GM19099 (cell line): Measurements from ENCODE around the gene VPS54.

Experiments
- POLR2A ChIP-seq: IDR thresholded peaks from 3 replicates; pipeline ENCODE4 v1.6.1; 2011; ENCODE audit warnings: low read depth; ENCODE audit not compliant: insufficient read length; ENCODE audit errors: extremely low read depth

VPS54 gene

DNA sequence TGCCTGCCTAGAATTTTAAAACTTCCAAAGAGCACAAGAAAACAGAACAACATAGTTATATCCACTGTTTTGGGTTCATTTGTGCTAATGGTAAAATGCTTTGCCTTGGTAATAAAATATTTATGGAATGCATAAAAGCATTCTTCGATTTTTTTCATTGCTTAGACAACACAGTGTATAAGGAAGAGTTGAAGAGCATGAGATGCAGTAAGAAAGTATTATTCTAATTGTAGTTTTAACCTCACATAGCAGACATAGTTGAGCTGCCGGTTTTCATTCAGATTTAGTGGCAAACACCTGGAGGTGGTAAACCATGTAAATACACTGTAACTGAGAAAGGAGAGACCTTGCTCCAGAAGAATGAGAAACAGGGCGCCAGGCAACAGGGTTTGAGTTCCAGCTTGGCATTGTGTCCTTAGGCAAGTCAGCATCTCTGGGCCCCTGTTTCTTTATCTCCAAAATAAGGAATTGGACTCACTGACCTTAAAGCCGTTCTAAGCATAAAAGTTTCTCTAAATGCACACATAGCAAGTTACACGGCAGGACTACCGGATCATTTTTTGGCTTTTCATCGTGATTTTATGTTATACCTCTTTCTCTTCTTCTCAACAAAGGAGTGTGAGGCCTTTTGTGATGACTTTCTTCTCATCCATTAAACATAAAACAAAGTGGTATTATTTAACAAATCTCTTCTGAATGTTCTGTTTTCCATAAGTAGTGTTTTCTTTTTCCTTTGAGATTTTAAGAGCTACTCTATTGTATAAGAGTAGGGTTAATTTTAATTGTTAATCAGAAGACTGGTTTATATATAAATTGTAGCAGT lies 169.6 kb downstream of the VPS54 start:
- TF ChIP-seq POLR2A = no peak

DNA sequence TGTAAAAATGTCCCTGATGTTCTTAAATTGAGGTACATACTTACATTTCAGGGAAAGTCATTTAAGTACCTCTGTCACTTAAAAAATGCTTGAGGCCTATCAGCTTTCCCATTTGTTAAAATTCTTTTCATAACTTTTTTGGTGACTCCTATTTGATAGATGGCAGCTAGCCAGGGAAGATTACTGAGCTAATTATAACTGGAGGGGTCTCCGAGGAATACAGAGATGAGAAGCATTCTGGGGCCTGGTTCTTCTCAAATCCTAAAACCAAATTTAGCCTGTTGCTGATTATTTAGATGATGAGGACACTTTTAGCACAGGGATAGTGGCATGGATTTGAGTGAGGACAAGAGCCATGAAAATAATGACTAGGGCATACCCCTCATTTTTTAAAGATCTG lies 172.7 kb downstream of the VPS54 start:
- no peak for TF ChIP-seq POLR2A

GRCh38 chr2:63845866-63846265 lies 173.4 kb downstream of the VPS54 start:
- no peak for TF ChIP-seq POLR2A

DNA sequence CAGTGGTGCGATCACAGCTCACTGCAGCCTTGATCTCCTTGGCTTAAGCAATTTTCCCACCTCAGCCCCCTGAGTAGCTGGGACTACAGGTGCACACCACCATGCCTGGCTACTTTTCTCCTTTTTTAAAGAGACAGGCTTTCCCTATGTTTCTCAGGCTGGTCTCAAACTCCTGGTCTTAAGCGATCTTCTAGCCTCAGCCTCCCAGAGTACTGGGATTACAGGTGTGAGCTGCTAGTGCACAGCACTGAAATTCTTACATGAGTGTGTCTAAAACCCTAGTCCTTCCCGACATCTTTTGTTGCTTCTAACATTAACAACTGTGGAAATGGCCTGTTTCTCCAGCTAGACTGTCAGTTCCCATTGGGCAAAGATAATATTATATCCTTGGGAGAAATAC lies 174.6 kb downstream of the VPS54 start:
- TF ChIP-seq POLR2A = no peak

DNA sequence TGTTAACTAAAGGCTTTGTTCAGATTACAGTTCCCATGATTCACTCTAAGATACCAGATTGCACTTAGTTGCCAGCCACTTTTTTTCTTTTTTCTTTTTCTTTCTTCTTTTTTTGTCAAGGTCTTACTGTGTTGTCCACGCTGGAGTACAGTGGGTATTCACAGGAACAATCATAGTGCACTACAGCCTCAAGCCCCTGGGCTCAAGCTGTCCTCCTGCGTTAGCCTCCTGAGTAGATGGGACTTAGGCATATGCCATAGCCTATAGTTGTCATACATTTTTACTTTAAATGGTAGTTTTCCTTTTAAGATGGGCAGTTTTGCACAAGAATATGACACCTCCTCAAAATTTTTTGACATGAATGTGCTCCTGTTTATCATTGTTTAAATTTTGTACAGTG lies 175.4 kb downstream of the VPS54 start:
- TF ChIP-seq POLR2A = no peak

GRCh38 chr2:63843093-63843492 lies 176.1 kb downstream of the VPS54 start:
- no peak for TF ChIP-seq POLR2A

- TF ChIP-seq POLR2A = no peak
These were observed 176.8 kb downstream of the VPS54 start for GRCh38 chr2:63842149-63843061.
